GM18499 (cell line): Measurements from ENCODE around the gene DPPA2.

Experiments used
- ATAC-seq: cut with Tn5 transposase; IDR thresholded peaks from one replicate; pipeline ENCODE4 v1.9.1; 2021; ENCODE audit warnings: moderate number of reproducible peaks; ENCODE audit not compliant: insufficient read depth, unreplicated experiment

Gene DPPA2

DNA sequence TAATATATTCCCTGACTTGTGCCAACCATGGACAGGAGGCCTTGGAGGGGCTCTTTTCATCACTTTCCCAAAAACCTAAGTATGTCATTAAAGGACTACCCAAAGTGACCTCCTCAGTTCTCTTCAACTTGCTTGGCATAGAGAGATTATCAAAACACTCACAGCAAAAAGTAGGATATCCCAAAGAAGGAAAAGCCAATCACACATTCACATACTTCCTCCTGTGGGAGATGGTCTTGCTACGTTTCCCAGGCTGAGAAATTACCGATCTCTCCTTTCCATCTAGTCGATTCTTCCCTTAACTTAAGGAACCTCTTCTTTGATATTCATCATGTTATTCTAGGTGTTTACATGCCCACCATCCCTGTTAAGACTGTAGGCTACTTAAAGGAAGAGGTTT is 11.9 kb upstream of the DPPA2 start:
- no peak for ATAC-seq

DNA sequence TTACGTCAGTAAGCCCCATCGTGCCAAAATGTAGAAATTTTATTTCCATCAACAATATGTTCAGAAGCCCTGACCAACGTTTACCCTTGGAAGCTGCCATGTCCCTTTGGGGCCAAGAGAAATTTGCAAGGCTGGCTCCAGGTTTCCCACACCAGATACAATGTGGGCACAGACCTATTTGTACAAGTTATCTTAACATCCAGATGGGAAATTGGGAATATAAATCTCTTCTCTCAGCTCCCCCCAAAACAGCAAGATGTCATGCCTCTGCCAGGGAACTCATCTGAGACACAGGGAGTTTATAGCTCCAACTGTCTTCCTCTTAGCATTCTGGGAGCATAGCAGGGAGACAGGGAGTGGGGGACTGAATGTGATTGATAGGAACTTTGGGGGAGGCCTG is 9.3 kb upstream of the DPPA2 start:
- ATAC-seq = no peak

DNA sequence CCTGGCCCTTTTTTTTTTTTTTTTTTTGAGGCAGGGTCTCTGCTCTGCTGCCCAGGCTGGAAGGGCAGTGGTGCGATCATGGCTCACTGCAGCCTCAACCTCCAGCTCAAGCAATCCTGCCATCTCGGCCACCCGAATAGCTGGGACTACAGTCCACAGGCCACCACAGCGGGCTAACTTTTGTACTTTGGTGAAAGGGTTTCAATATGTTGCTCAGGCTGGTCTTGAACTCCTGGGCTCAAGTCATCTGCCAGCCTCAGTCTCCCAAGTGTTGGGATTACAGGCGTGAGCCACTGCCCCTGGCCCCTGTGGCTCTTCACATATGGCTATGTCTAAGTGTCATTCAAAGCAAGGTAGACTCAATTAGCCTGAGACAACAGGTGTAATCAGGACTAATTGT is 8.8 kb upstream of the DPPA2 start:
- ATAC-seq = no peak

DNA sequence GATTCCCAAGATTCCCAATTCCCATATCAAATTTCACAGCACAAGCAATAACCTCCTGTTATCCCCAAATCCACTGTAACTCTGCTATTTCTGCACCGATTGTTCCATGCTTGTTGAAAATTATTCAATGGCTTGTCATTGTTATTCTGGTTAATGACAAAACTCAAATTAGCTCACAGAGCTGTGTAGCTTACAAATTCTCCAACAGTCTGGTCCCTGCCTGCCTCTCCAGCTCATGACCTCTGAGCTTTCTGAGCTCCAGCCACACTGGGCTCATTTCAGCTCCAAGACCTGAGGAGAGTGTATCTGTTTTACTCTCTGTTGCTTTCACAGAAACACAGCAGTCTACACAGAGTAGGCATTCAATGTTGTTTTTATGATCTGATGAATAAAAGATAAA is 3.3 kb downstream of the DPPA2 start:
- no peak for ATAC-seq

DNA sequence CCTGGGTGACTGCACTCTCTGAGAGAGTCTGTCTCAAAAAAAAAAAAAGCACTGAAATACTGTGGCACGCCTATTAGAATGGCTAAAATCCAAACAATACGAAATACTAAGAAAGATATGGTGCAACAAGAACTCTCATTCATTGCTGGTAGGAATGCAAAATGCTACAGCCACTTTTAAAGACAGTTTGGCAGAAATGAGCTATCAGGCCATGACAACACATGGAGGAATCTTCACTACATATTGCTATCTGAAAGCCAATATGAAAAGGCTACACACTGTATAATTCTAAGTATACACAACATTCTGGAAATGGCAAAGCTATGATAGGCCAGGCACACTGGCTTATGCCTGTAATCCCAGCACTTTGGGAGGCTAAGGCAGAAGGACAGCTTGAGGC is 18.8 kb downstream of the DPPA2 start:
- no peak for ATAC-seq

DNA sequence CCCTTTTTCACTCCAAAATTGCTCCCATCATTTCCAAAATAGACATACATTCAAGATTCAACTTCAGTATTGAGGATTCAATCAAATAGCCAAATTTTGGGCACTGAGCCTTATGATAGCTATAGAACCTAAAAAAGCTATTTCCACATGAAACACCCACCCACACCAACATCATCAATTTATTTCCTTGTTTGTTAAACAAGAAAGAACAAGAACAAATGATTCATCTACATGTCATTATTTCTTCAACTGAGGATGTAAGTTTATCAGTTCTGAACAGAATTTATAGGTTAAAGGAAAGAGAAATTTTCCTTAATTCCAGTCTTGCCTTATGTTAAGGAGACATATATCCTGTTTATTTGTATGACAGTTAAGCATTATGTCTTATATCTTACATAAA is 32.2 kb downstream of the DPPA2 start:
- ATAC-seq = no peak

DNA sequence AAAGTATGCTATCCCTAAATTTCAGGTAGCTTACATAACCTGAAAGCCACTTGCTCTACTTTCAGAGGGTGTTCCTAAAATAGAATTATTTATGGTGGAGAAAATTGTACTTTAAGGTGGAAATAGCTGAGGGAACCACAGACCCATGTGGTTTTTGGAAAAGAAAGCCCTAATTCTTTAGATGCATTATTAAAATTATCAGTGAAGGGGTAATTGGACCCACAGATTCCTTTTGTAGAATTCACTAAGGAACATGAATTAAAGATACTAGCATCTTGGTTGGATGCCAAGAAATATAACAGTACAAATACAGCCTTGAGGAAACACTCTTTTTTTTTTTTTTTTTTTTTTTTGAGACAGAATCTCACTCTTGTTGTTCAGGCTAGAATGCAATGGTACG is 37.8 kb downstream of the DPPA2 start:
- ATAC-seq = no peak

DNA sequence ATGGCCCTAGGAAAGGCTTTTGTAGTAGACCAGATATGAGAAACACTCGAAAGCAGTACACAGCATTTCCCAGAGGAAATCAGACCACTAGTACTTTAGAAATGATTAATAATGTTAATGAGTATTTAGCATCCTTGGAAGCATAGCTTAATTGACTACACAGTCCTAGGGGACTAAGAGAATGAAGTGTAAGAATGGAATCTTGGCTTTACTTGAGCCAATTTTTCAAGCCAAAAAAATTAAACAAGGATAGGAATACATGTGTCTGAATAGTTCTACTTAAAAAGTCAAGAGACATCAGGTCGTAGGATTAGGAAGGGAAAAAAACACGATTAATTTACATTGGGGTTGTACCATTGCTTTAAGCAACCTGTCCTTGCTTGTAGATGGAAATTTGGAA is 38.2 kb downstream of the DPPA2 start:
- no peak for ATAC-seq

DNA sequence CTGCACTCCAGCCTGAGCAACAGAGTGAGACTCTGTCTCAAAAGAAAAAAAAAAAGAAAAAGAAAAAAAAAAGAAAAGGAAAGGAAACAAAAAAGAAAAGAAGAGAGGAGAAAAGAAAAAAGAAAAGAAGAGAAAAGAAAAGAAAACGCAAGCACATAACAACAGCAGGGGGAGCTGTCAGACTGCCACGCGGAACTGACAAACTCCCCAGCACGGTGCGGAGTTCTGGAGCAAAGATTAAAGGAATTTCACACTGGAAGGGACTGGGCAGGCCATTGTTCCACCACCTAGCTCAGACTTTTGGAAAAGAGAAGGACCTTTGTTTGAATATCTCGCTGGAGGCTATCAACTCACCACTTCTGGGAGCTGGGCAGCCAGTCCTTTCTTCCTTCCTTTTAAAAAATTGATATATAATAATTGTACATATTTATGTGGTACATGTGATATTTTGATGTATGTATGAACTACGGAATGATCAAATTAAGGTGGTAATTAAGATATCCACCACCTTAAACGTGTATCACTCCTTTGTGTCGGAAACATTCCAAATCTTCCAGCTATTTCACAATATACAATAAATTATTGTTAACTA is 40.5 kb downstream of the DPPA2 start:
- ATAC-seq = no peak

DNA sequence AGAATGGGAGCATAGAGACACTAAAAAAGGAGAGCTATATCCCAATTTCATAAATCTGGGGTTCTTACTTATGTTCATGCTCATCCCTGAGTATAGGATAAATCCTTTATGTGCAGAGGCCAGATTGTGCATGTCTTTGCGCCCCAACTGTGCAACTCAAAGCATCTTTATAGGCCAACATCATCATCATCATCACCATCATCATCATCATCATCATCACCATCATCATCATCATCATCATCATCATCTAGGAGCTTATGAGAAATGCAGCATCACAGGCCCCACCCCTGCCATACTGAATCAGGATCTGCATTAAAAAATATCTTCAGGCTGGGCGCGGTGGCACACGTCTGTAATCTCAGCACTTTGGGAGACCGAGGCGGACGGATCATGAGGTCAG is 45.5 kb downstream of the DPPA2 start:
- no peak for ATAC-seq

DNA sequence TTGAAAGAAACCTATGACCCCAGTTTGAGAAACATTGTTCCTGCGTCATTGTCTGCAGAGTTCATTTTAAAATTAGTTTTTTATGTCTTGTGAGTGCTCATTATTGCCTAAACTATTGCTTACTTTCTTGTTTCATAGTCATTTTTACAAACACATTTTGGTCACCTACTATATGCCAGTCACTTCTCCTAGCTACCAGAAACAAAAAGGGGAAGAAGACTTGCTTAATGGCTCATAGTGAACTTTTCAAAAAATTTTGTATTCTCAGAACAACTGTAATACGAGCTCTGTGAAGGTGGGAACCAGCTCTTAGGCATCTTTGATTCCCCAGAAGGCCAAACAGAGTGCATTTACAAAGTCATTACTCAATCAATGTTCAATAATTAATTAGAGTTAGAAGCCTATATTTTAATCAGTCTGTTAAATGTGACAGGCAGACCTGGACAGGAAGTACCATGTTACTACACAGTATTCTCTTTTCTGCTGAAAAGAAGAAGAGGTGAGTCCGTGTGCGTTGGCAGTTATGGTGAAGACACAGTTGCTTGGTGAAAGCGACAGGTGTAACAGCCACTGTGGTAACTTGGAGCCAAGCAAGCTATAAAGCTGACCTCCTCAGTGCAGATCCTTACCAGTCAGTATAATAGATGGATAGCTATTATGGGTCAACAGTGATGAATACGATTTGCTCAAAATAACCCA is 46.6 kb downstream of the DPPA2 start:
- ATAC-seq = no peak

DNA sequence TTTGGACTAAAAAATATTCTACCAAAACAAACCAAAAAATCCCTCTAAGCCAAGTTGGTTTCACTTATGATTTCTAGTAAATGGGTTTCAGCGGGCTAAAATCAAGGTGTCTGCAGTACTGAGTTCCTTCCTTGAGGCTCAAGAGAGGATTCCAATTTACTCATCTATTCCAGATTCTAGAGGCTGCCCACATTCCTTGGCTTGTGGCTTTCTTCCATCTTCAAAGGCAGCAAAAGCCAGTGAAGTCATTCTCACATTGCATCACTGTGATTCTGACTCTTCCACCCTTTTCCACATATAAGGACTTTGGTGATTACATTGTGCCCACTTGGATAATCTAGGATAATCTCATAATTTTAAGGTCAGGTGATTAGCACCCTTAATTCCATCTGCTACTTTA is 48.1 kb downstream of the DPPA2 start:
- no peak for ATAC-seq

DNA sequence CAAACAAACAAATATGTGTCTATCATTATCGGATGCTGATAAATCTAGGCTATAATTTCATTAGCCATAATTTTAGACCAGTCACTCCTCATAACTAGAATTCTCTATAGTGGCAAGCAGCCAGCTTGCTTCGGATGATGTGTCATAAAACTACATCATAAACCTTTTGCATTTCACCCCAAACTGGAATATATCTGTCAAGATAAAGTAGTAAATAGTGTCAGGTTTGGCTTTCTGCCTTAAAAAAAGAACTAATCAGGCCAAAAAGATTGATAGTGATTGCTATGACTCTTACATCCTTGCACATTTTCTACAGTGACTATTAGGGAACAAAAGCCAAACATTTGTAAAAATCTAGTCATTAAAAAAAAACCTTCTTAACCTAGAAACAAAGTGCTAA is 51.0 kb downstream of the DPPA2 start:
- no peak for ATAC-seq

DNA sequence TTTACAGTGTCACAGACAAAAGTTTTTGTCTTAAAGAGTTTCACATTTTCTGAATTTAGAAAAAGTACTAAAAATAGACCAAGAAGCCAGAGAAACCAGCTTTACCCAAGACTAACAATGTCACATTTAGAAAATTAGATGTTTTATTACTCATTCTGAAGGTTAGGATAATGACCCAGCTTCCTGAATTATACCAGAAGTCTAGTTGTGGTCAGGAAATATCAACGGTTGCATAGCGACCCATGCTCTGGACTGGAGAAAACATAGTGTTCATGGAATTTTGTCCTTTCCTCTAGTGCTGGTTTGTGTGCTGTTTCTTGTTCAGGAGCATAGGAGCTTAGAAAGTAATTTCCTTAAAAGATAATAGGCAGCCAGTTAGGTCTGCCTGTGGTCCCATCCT is 59.0 kb downstream of the DPPA2 start:
- no peak for ATAC-seq

DNA sequence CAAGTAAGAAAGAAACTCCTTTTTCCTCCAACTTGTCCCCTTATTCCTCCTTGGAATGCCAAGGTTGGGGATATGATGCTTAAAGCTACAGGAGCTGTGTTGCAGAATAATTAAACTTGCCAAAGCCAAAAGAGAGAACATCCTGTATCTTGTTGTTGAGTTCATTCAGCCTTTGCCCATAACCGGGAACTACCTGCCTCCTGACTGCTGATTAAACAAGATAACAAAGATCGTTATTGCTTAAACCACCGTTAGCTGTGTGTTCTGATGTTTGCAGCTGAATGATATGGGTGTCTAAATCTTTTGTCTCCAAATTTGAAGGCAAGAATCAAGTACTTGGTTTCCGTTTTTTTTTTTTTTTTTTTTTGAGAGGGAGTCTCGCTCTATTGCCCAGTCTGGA is 61.5 kb downstream of the DPPA2 start:
- no peak for ATAC-seq

DNA sequence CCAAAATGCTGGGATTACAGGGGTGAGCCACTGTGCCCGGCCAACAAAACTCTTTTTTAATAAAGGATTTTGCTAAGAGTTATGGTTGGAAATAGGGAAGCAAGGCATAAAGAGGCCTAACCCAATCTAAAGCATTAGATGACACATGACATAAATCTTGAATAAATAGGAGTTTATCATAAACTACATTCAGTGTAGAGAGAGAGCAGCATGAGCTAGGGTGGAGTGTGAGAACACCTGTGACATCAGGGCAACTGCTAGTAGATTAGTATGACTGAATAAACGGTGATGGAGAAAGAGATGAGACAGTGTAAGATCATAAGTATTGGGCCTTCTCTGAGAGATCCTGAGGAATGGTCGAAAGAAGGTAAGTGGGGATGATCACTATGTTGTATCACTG is 63.7 kb downstream of the DPPA2 start:
- no peak for ATAC-seq
